ENCODE results near the gene DCLRE1A. TPM values are rescaled to one million over a fixed set of nuclear protein-coding genes. Genes with fewer than 3 reads are reported as not detected.

Gene DCLRE1A
- total and polyA plus RNA-seq, 5 donors from 2014 or later = 4.4 to 9.1 (median 6.0) TPM

Other genes with a start within 250 kb of the DCLRE1A start
- not detected for gene NRAP, start 190.0 kb downstream of the DCLRE1A start, total RNA-seq
- gene NRAP, start 190.0 kb downstream of the DCLRE1A start, polyA plus RNA-seq = not detected
- gene CASP7, start 174.2 kb downstream of the DCLRE1A start, total RNA-seq = 13.5 TPM
- gene CASP7, start 174.2 kb downstream of the DCLRE1A start, polyA plus RNA-seq = 10 to 100 TPM; 11.1 to 24.2 (median 22.3) TPM
- gene PLEKHS1, start 102.4 kb downstream of the DCLRE1A start, total RNA-seq = 0.12 TPM
- gene PLEKHS1, start 102.4 kb downstream of the DCLRE1A start, polyA plus RNA-seq = not detected
- 13.0 TPM for gene NHLRC2, start 579 bp upstream of the DCLRE1A start, total RNA-seq
- 1 to 10 TPM; 3.9 to 8.0 (median 6.8) TPM for gene NHLRC2, start 579 bp upstream of the DCLRE1A start, polyA plus RNA-seq
- gene ADRB1, start 189.8 kb upstream of the DCLRE1A start, total RNA-seq = 0.17 TPM
- not detected for gene ADRB1, start 189.8 kb upstream of the DCLRE1A start, polyA plus RNA-seq

Measured in CD4-positive, CD25-positive, alpha-beta regulatory T cell (primary cell).